ENCODE data around the gene HOXB3. TPM values are rescaled to one million over a fixed set of nuclear protein-coding genes. Genes with fewer than 3 reads are reported as not detected.

Gene HOXB3
- polyA plus RNA-seq, 1 of the 3 experiments (the other 2 are of a cell fraction): 0.46 TPM

DNA sequence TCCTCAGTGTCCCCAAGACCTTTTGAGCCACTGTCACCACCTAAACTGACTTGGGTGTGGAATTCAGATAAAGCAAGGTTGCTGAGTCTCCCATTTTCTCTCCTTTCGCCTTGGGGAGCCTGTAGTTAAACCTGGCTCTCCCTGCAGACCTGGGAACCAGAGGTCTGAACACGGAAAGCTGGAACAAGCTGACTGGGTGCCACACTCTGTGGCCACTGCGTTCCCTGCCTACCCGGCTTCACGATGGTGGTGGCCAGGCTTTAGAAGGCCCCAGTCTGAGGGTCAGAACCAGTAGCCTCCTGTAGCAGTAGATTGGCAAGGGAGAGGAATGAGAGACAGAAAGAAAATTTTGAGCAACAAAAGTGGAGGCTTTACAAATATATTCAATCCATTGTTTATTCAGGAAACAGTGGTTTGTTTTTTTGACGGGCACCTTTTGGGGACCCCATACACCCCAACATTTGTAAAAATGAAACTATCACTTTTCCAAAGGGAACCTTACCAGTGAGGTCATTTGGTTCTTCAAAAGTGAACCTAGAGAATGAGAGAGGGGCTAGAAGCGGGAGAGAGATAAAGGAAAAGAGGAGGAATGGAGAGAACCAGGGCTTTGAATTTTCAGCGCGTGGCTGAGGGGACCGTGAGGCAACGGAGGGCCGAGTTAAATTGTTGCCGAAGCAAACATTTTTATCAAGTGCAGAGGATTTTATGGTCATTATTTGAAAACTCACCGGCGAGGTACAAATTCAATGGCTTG, 26.9 kb upstream of the HOXB3 start:
- peaks cover 27% of the 10 kb centered on the region for H4K20me1 ChIP-seq (ENCODE audit: insufficient read depth)
- no peak overlapping the region for H3K4me3 ChIP-seq (ENCODE audit: low read depth in 2 of 2, low read length in 1 of 2)
- H3K9me2 ChIP-seq: no peaks in the 10 kb centered on the region
- ChIA-PET CTCF (interaction anchor here (0.7 to 5.9 kb wide), 23 partner anchors 15 to 592 kb away, joined by 3 to 59 read pairs (median 11); partner anchors contain the start of gene HOXB5), POLR2A (no interaction called here)
- TF ChIP-seq EZH2phosphoT487 (IDR thresholded peaks at IDR 0.05; ENCODE audit: borderline replicate concordance, low read depth) (0 out of 2 replicates have a peak, but pooled peaks have one; percentile 8), POLR2AphosphoS5 (IDR thresholded peaks at IDR 0.05; ENCODE audit: low read depth, low read length) (no peak), NFIC (IDR thresholded peaks at IDR 0.05; ENCODE audit: borderline replicate concordance) (no peak), FOXM1 (IDR thresholded peaks at IDR 0.05; ENCODE audit: low read depth) (no peak), MXI1 (IDR thresholded peaks at IDR 0.05; ENCODE audit: low read depth, low read length) (no peak)
- TF ChIP-seq, protein P1, sequence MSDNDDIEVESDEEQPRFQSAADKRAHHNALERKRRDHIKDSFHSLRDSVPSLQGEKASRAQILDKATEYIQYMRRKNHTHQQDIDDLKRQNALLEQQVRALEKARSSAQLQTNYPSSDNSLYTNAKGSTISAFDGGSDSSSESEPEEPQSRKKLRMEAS (IDR thresholded peaks at IDR 0.05; ENCODE audit: low read depth): no peak
- no peak overlapping the region for H3K27ac ChIP-seq (ENCODE audit: low read depth in 2 of 2, low read length in 1 of 2)
- no peak overlapping the region for H3K4me2 ChIP-seq
- H3K79me2 ChIP-seq (ENCODE audit: insufficient read depth): no peaks in the 10 kb centered on the region
- no peak overlapping the region for H3K9ac ChIP-seq
- no peaks in the 10 kb centered on the region for H3F3A ChIP-seq (replicated peaks; ENCODE audit: insufficient read depth)
- H3K36me3 ChIP-seq (replicated peaks in 1 of 2; ENCODE audit: control insufficient read depth in 1 of 2, insufficient read depth in 2 of 2, low read length in 1 of 2): no peaks in the 10 kb centered on the region
- H3K9me3 ChIP-seq: no peaks in the 10 kb centered on the region
- H3K4me1 ChIP-seq (ENCODE audit: control insufficient read depth in 1 of 2, insufficient read depth in 2 of 2, low read depth in 1 of 2, low read length in 1 of 2): no peaks in the 10 kb centered on the region
- no peak for DNase-seq
- 8% methylated on average over 15 of the region's 15 CpGs for WGBS (ENCODE audit: low lambda C conversion rate)
- no peak overlapping the region for H2AFZ ChIP-seq (ENCODE audit: low read depth)
- H3K27me3 ChIP-seq (ENCODE audit: insufficient read depth): peaks cover 99% of the 10 kb centered on the region

DNA sequence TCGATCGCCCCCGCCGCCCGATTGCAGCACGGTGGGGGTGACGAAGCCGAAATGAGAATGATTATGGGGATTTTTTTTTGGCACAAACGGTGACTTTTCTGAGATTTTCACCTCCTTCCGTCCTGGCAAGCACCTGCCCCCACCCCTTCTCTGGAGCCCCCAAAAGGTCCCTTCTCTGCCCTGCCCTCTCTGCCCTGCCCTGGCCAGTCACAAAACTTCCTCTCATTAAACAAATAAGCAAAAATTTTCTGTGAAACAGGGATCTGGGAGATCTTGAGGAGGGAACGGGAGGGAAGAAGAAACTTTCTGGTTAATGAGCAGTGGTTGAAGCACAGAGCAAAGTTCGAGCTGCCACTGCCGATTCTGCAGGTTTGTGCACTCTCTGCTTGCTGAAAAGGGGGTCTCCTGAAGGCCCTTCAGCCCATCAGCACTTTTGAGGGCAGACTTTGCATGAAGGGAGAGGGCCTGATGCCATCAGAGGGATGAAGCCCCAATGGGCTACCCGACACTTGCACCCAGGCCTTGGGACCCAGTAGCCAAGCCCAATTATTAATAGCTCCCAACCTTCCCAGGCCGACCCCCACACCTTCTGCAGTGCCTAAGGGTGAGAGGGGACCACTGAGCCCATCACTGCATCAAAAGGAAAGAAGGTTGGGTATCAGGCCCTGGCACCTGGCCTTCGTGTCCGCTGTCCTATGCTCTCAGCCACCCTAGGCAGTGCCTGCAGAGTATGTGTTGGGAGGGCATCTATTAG, 26.1 kb upstream of the HOXB3 start:
- H3F3A ChIP-seq (replicated peaks; ENCODE audit: insufficient read depth): no peaks in the 10 kb centered on the region
- CTCF ChIA-PET: interaction anchor here (0.7 to 4.2 kb wide), 9 partner anchors 10 to 591 kb away, joined by 3 to 33 read pairs (median 4); partner anchors contain the start of genes HOXB5 and HOXB9
- POLR2A ChIA-PET: no interaction called here

More for the DNA sequence above, 26.1 kb upstream of the HOXB3 start:
- WGBS (ENCODE audit: low lambda C conversion rate): 20% methylated on average over 17 of the region's 17 CpGs
- Histone ChIP-seq H3K79me2 (ENCODE audit: insufficient read depth) (no peaks in the 10 kb centered on the region), H3K27me3 (ENCODE audit: insufficient read depth) (peaks cover 99% of the 10 kb centered on the region), H3K4me2 (no peak overlapping the region), H3K4me3 (ENCODE audit: low read depth in 2 of 2, low read length in 1 of 2) (no peak overlapping the region), H3K9me3 (no peaks in the 10 kb centered on the region), H3K36me3 (replicated peaks in 1 of 2; ENCODE audit: control insufficient read depth in 1 of 2, insufficient read depth in 2 of 2, low read length in 1 of 2) (no peaks in the 10 kb centered on the region), H4K20me1 (ENCODE audit: insufficient read depth) (peaks cover 29% of the 10 kb centered on the region), H3K27ac (ENCODE audit: low read depth in 2 of 2, low read length in 1 of 2) (no peak overlapping the region), H2AFZ (ENCODE audit: low read depth) (no peak overlapping the region), H3K9me2 (no peaks in the 10 kb centered on the region), H3K9ac (no peak overlapping the region), H3K4me1 (ENCODE audit: control insufficient read depth in 1 of 2, insufficient read depth in 2 of 2, low read depth in 1 of 2, low read length in 1 of 2) (no peaks in the 10 kb centered on the region)
- TF ChIP-seq EZH2phosphoT487 (IDR thresholded peaks at IDR 0.05; ENCODE audit: borderline replicate concordance, low read depth) (peak; percentile 49; the same call in 1 of the 2 replicates), SIN3A (IDR thresholded peaks at IDR 0.05; ENCODE audit: borderline replicate concordance, low read depth, low read length) (no peak)
- no peak for DNase-seq
